Eye (tissue), 1 donor: ENCODE data around the gene NRXN3.

ENCODE experiments used
- DNase-seq: peaks from one replicate; pipeline ENCODE4 v3.0.0-alpha.2; 2015

The NRXN3 gene

DNA sequence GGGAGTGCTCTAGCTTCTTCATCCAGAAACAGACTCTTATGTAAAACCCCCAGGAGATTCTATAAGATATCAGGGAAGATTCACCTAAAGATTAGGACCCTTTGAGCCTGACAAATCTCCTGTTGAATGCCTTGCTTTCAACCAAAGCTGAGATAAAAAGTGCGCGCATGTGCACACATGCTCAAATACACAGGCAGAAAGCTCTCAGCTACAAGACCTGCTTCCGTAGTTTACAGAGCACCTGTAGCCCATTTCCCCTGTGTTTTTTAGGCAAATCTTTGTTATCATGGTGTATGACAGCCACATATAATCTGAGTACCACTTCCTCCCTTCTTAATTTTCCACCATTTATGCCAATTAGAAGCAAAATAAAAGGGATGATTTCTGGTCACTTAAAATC lies 866.9 kb downstream of the NRXN3 start:
- no peak for DNase-seq

DNA sequence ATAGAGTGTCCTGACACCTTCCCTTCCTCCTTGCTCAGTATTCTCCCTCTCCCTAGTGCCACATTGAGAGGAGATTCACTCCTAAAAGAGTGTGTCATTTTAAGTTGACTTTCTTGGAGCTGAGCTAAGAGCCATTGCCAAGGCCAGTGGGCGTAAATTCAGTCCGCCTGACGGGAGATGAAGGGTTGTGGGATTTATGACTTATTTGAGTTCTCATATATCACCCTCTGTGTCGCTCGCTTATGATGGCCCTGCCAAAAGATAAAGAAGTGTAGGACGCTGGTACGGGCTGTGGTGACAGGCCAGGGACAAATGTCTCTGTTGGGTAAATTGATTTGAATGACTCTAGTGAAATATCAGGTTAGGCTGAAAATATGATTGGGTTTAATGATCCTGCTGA lies 867.4 kb downstream of the NRXN3 start:
- no peak for DNase-seq

DNA sequence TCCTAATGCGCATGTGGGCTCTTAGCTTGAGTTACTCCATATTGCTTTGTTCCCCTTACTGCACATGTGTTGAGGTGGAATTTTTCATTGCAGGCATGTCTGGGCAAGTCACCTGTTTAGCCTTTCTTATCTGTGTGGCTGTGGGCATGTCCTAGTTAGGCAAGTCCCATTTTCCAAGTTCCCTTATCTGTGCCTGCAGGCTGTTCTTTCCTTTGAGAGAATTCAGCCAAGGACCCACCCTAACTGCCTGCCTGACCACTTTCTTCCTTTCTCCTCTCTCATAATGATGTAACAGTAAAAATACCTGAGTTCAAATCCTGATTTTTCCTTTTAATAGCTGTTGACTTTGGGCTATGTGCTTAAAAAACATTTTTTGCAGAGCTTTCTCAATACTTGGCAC lies 870.6 kb downstream of the NRXN3 start:
- no peak for DNase-seq

DNA sequence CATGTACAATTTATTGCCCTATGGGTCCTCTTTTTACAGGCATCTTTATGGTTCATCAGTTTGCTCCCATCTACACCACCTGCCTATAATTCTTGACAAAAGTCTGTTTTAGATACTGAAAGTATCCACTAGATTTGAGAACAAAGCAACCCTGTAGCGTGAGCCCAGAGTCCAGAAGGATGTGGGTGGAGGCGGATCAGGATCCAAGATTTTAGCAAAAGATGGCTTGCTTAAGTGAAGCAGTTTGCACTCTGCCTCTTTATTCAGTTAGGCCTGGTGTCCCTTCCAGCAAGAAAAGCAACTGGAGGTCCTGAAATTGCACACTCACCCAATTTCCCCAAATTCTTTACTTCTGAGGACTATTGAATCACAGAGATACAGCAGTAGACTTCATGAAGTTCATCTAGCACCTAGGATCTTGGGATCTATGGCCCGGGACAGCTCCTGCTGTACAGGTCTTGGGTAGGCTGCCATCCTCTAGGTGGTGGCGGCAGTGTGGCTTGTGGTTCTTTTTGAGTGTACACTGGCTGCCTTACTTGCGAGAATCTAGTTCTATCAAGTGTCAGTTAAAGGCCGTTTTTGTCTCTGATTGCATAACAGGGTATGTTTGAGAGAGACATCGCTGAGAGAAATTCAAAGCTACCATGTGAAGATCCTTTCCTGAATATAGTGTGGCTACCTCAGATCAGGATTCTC lies 873.2 kb downstream of the NRXN3 start:
- no peak for DNase-seq

- no peak for DNase-seq
Measured at GRCh38 chr14:79044894-79045624, 874.9 kb downstream of the NRXN3 start.

GRCh38 chr14:79050787-79051727 lies 880.9 kb downstream of the NRXN3 start:
- DNase-seq, result no peak

GRCh38 chr14:79051742-79052141 lies 881.6 kb downstream of the NRXN3 start:
- DNase-seq, result no peak

GRCh38 chr14:79056879-79057278 lies 886.7 kb downstream of the NRXN3 start:
- no peak for DNase-seq

DNA sequence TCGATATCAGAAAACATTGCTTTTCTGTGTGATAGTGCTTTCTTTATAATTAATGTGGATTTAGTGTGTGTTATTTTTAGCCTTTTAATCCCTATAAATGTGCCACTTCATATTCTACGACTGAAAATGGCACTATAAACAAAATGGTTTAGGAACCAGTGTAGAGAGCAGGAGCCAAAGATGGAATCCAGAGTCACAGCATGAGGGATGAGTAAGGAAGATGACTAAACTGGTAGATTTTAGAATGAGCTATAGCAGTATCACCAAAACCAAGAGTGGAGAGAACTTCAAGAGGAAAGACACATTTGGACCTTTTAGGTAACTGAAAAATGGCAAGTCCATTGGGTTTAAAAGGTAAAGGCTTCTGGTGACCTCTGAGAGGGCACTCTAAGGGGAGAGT lies 887.2 kb downstream of the NRXN3 start:
- DNase-seq, result no peak

DNA sequence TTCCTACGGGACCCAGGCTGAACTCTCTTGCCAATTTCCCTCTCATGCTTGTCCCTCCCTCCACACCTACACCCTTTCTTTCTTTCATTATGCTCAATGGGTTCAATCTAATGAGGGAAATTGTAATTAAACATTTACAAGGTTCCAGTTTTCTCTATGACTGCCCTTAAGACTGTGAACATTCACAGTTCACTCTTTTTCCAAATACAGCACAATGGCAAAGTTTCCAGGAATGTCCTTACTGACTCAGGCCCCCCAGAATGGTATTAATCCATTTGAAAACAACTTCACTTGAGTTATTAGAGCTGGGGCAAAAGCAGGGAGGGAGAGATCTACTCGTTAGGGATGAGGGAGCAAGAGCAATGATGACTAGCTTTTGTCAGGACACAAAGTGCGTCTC lies 892.1 kb downstream of the NRXN3 start:
- DNase-seq, result no peak

GRCh38 chr14:79064214-79064613 lies 894.0 kb downstream of the NRXN3 start:
- DNase-seq, result no peak

GRCh38 chr14:79074510-79074909 lies 904.3 kb downstream of the NRXN3 start:
- no peak for DNase-seq

GRCh38 chr14:79076428-79076827 lies 906.3 kb downstream of the NRXN3 start:
- DNase-seq, result no peak

GRCh38 chr14:79077096-79077495 lies 906.9 kb downstream of the NRXN3 start:
- DNase-seq, result no peak

DNA sequence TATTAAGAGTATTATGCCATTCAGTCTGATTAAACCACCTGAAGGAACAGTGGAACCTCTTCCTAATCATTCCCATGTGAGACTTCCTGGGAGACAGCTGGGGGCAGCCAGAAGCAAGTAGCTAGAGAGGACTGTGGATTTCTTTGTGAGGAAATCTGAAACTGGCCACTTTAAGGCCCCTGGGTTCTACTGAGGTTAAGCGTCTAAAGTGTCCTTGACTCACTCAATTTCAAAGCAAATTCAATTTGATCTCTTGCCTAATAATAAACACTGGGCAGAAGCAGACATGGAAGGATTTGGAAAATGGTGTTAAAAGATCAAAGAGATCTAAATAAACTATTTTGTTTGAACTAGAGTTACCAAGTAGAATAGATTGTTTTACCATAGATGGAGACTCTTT lies 909.9 kb downstream of the NRXN3 start:
- no peak for DNase-seq

- DNase-seq, result no peak
Measured at GRCh38 chr14:79082883-79083282, 912.7 kb downstream of the NRXN3 start.

GRCh38 chr14:79083356-79083755 lies 913.2 kb downstream of the NRXN3 start:
- DNase-seq, result no peak

GRCh38 chr14:79084861-79085260 lies 914.7 kb downstream of the NRXN3 start:
- no peak for DNase-seq

GRCh38 chr14:79089576-79089975 lies 919.4 kb downstream of the NRXN3 start:
- DNase-seq, result no peak

DNA sequence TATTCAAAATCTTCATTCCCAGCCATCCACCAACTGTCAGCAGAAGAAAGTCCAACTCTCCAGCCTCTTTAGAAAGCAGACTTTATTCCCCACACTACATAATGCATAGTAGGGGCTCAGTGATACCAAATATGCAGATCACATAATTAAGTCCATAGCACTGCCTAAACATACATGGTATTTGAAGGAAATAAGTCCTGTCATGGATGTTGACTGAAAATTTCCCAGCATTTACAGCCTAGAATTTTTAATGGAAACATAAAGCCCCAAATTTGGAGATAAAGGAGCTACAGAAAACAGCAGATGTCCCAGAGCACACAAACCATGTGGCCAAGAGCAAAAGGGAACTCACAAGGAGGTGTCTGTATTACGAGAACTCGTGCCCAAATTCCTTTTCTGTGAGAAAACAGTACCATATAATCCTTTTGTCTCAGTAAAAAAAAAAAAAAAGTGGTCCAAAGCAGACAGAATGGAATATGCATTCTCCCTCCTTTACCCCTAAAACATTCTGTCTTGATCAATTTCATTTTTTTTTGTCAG lies 920.5 kb downstream of the NRXN3 start:
- DNase-seq, result no peak

- DNase-seq, result no peak
Measured at GRCh38 chr14:79091381-79091963, 921.3 kb downstream of the NRXN3 start.

DNA sequence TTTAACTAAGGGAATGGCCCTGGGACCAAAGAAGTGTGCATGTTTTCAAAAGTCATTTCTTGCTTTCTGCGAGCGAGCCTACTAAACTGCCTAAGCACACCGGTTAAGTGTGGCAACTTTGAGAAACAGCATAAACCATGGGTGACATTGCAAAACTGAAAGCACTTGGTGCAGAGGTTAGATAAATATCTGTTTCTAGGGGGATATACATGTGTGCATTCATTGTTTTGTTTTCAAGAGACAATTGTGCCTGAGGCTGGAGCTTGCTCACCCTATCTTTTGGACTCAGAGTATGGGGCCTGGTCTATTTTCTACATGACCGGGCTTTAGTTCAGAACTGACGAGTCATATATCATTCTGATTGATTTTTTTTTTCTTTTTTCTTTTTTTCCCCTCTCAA lies 923.4 kb downstream of the NRXN3 start:
- DNase-seq, result no peak

GRCh38 chr14:79094951-79095350 lies 924.8 kb downstream of the NRXN3 start:
- DNase-seq, result no peak
